GM21619 (cell line): ENCODE data around the gene PCSK9.
"Not testable (repeated sequence)": the region's sequence is repeated elsewhere in the genome, so short reads cannot be mapped to it uniquely, and the experiment has no call there.

ENCODE experiments used
- ATAC-seq: cut with Tn5 transposase; IDR thresholded peaks from one replicate; pipeline ENCODE4 v1.9.1; 2021; ENCODE audit not compliant: unreplicated experiment

The PCSK9 gene

GRCh38 chr1:55073187-55073916 is 34.0 kb downstream of the PCSK9 start:
- ATAC-seq = peak; percentile 79

GRCh38 chr1:55074455-55074854 is 35.1 kb downstream of the PCSK9 start:
- no peak for ATAC-seq

GRCh38 chr1:55076356-55076755 is 37.0 kb downstream of the PCSK9 start:
- ATAC-seq = no peak

GRCh38 chr1:55078470-55078869 is 39.1 kb downstream of the PCSK9 start:
- ATAC-seq = no peak

GRCh38 chr1:55079651-55080050 is 40.3 kb downstream of the PCSK9 start:
- ATAC-seq = no peak

- no peak for ATAC-seq
These were observed 42.0 kb downstream of the PCSK9 start for GRCh38 chr1:55081188-55081904.

- ATAC-seq = no peak
These were observed 42.6 kb downstream of the PCSK9 start for GRCh38 chr1:55081905-55082296.

- ATAC-seq = no peak
These were observed 44.9 kb downstream of the PCSK9 start for GRCh38 chr1:55084257-55084656.

- ATAC-seq = no peak
These were observed 48.1 kb downstream of the PCSK9 start for GRCh38 chr1:55087439-55087838.

GRCh38 chr1:55088413-55088812 is 49.1 kb downstream of the PCSK9 start:
- ATAC-seq = no peak

GRCh38 chr1:55089683-55090082 is 50.3 kb downstream of the PCSK9 start:
- no peak for ATAC-seq

- no peak for ATAC-seq
These were observed 53.1 kb downstream of the PCSK9 start for GRCh38 chr1:55092475-55092874.

GRCh38 chr1:55095095-55095494 is 55.7 kb downstream of the PCSK9 start:
- ATAC-seq = no peak

GRCh38 chr1:55103891-55104290 is 64.5 kb downstream of the PCSK9 start:
- ATAC-seq = no peak

GRCh38 chr1:55107101-55107500 is 67.8 kb downstream of the PCSK9 start:
- ATAC-seq = no peak

GRCh38 chr1:55109005-55109404 is 69.7 kb downstream of the PCSK9 start:
- not testable (repeated sequence) for ATAC-seq
